ENCODE data around the gene TMC4.
"Not testable (repeated sequence)": the region's sequence is repeated elsewhere in the genome, so short reads cannot be mapped to it uniquely, and the experiment has no call there.

TMC4 gene

DNA sequence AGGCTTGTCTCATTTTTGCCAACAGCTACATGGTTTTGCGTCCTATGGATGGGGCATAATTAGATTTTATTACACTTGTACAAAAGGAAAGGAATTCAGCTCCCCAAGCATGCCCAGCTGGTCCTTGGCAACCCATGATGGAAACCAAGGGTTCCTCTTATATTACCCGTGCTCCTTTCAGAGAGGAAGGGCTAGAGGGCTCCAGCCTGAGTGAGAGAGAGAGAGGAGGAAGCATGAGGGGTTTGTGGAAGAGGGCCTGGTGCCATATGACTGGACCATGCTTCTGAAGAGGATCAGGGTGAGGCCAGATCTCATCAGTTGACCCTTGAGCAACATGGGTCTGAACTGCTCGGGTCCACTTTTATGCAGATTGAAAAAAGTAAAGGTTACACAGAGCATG lies 24.2 kb upstream of the TMC4 start:
- no peak overlapping the region for H3K27ac ChIP-seq (ENCODE audit: low read depth, low read length)
- no peak overlapping the region for H3K4me3 ChIP-seq (ENCODE audit: low read length)
- peaks cover 13% of the 10 kb centered on the region for H3K4me1 ChIP-seq (ENCODE audit: control insufficient read depth, insufficient read depth, low read length)
- no peak overlapping the region for H3K9ac ChIP-seq (ENCODE audit: low read length)
- no peaks in the 10 kb centered on the region for H3K27me3 ChIP-seq (ENCODE audit: control insufficient read depth, insufficient read depth, low read length)
- peaks cover 10% of the 10 kb centered on the region for H3K36me3 ChIP-seq (ENCODE audit: control insufficient read depth, insufficient read depth, low read length)

DNA sequence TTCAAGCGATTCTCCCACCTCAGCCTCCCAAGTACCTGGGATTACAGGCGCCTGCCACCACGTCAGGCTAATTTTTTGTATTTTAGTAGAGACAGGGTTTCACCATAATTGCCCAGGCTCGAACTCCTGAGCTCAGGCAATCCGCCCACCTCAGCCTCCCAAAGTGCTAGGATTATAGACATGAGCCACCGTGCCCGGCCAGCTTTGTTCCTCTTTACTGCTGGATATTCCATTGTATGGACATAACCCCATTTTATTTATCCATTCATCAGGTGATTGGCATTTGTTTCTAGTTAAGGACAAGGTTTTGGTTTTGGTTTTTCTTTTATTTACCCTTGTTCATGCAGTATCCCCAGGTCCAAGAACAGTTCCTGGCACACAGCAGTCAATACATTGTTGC lies 23.6 kb upstream of the TMC4 start:
- Histone ChIP-seq H3K27ac (ENCODE audit: low read depth, low read length) (no peak overlapping the region), H3K4me3 (ENCODE audit: low read length) (no peak overlapping the region), H3K4me1 (ENCODE audit: control insufficient read depth, insufficient read depth, low read length) (peaks cover 13% of the 10 kb centered on the region), H3K36me3 (ENCODE audit: control insufficient read depth, insufficient read depth, low read length) (peaks cover 7% of the 10 kb centered on the region), H3K27me3 (ENCODE audit: control insufficient read depth, insufficient read depth, low read length) (no peaks in the 10 kb centered on the region), H3K9ac (ENCODE audit: low read length) (no peak overlapping the region)

DNA sequence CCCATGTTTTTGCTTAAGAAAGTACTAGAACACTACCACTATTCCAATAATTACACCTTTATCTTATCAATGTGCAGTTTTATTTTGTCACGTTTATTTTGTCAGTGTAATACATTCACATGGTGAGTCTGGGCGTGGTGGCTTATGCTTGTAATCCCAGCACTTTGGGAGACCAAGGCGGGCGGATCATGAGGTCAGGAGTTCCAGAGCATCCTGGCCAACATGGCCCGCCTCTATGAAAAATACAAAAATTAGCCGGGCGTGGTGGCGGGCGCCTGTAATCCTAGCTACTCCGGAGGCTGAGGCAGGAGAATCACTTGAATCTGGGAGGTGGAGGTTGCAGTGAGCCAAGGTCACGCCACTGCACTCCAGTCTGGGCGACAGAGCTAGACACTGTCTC lies 21.5 kb upstream of the TMC4 start:
- not testable (repeated sequence) for H3K27ac ChIP-seq (ENCODE audit: low read depth, low read length); H3K36me3 ChIP-seq (ENCODE audit: control insufficient read depth, insufficient read depth, low read length); H3K9ac ChIP-seq (ENCODE audit: low read length); H3K27me3 ChIP-seq (ENCODE audit: control insufficient read depth, insufficient read depth, low read length); H3K4me3 ChIP-seq (ENCODE audit: low read length); H3K4me1 ChIP-seq (ENCODE audit: control insufficient read depth, insufficient read depth, low read length)

DNA sequence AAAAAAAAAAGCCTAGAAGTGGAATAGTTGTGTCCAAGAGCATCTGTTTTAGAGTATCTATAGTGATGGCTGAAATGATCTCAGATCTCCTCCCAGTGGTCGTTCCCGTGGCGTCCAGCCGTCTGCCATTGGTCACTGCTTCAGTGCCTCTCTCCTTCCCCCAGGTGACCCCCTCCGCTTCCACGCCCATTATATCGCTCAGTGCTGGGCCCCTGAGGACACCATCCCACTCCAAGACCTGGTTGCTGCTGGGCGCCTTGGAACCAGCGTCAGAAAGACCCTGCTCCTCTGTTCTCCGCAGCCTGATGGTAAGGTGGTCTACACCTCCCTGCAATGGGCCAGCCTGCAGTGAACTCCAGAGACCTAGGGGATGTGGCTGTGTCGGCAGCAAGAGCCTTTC lies 20.1 kb upstream of the TMC4 start:
- Histone ChIP-seq H3K4me3 (ENCODE audit: low read length) (no peak overlapping the region), H3K27ac (ENCODE audit: low read depth, low read length) (no peak overlapping the region), H3K36me3 (ENCODE audit: control insufficient read depth, insufficient read depth, low read length) (peaks cover 7% of the 10 kb centered on the region), H3K4me1 (ENCODE audit: control insufficient read depth, insufficient read depth, low read length) (peaks cover 11% of the 10 kb centered on the region), H3K27me3 (ENCODE audit: control insufficient read depth, insufficient read depth, low read length) (no peaks in the 10 kb centered on the region), H3K9ac (ENCODE audit: low read length) (no peak overlapping the region)

DNA sequence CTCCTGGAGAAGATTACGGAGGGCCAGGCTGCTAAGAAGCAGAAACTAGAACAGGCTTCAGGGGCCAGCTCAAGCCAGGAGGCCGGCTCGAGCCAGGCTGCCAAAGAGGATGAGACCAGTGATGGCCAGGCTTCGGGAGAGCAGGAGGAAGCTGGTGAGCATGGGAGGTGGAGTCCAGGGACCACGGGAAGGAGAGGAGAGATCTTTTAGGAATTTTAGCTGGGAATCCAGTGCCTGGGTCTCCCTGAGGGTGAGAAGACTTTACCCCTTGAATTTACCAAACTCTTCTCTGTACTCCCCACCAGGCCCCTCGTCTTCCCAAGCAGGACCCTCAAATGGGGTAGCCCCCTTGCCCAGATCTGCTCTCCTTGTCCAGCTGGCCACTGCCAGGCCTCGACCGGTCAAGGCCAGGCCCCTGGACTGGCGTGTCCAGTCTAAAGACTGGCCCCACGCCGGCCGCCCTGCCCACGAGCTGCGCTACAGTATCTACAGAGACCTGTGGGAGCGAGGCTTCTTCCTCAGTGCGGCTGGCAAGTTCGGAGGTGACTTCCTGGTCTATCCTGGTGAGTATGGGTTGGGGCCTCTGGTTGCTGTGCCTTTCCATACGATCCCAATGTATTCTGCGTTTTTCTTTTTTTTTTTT lies 19.0 kb upstream of the TMC4 start:
- peak overlapping the region; percentile 100 for H3K27ac ChIP-seq (ENCODE audit: low read depth, low read length)
- no peaks in the 10 kb centered on the region for H3K27me3 ChIP-seq (ENCODE audit: control insufficient read depth, insufficient read depth, low read length)
- H3K4me3 ChIP-seq (ENCODE audit: low read length) = peak overlapping the region; percentile 69
- H3K4me1 ChIP-seq (ENCODE audit: control insufficient read depth, insufficient read depth, low read length) = peaks cover 11% of the 10 kb centered on the region
- peaks cover 5% of the 10 kb centered on the region for H3K36me3 ChIP-seq (ENCODE audit: control insufficient read depth, insufficient read depth, low read length)
- peak overlapping the region; percentile 70 for H3K9ac ChIP-seq (ENCODE audit: low read length)

DNA sequence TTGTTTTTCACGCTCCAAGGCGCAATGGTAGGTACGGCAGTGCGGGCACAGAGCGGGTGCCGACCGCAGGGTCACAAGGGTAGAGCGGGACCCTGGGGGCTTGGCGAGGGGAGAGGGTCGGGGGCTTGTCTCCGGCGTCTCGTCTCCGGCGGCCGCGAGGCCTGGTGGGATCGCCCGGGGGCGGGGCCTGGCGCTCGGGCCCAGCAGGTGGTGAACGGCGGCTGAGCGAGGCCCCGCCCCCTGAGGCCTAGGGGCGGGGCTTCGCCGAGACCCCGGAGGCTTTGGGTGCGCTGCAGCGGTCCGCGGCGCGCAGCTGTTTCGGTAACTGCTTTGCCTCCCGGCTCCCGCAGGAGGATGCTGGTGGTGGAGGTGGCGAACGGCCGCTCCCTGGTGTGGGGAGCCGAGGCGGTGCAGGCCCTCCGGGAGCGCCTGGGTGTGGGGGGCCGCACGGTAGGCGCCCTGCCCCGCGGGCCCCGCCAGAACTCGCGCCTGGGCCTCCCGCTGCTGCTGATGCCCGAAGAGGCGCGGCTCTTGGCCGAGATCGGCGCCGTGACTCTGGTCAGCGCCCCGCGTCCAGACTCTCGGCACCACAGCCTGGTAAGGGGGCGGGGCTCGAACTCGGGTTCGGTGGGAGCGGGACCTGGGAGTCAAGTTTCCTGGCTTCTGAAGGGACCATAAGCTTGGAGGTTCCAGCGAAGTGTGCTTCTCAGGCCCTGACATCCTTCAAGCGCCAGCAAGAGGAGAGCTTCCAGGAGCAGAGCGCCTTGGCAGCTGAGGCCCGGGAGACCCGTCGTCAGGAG lies 18.3 kb upstream of the TMC4 start, which contains the start of gene TSEN34:
Gene TSEN34 (plus strand): TSS at position 298 of the 800 bp plus-strand sequence. CDS start 57 bp downstream, at position 355.
- H3K4me3 ChIP-seq (ENCODE audit: low read length) = peak within 1 kb of the TSS; percentile 69
- H3K4me1 ChIP-seq (ENCODE audit: control insufficient read depth, insufficient read depth, low read length) = peaks cover 11% of the 10 kb centered on the region
- peak within 1 kb of the TSS; percentile 100 for H3K27ac ChIP-seq (ENCODE audit: low read depth, low read length)
- H3K27me3 ChIP-seq (ENCODE audit: control insufficient read depth, insufficient read depth, low read length) = no peaks in the 10 kb centered on the region
- peaks cover 5% of the 10 kb centered on the region for H3K36me3 ChIP-seq (ENCODE audit: control insufficient read depth, insufficient read depth, low read length)
- peak within 1 kb of the TSS; percentile 82 for H3K9ac ChIP-seq (ENCODE audit: low read length)

DNA sequence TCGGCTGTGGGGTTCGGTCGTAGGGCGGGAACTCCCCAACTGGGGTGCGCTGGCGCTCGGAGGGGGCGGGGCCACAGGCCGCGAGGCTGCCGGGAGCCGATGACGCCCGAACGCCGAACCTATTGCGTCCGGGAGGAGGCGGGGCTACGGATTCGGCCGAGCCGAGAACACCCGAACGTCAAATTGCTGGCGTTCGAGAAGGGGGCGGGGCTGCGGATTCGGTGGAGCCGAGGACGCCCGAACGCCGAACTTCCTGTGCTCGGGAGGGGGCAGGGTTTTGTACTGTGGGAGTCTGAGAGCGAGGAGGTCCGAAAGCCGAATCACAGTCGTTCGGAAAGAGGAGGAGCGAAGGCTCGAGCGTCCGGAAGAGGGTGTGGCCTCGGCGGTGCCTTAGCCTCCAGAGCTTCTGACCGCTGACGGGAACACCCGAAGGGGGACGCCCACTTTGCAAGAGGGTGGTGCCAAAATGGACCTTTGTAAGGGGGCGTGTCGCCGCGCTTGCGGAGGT lies 17.6 kb upstream of the TMC4 start:
- peaks cover 5% of the 10 kb centered on the region for H3K36me3 ChIP-seq (ENCODE audit: control insufficient read depth, insufficient read depth, low read length)
- H3K27ac ChIP-seq (ENCODE audit: low read depth, low read length) = peak overlapping the region; percentile 100
- peak overlapping the region; percentile 82 for H3K9ac ChIP-seq (ENCODE audit: low read length)
- peaks cover 11% of the 10 kb centered on the region for H3K4me1 ChIP-seq (ENCODE audit: control insufficient read depth, insufficient read depth, low read length)
- no peaks in the 10 kb centered on the region for H3K27me3 ChIP-seq (ENCODE audit: control insufficient read depth, insufficient read depth, low read length)
- H3K4me3 ChIP-seq (ENCODE audit: low read length) = peak overlapping the region; percentile 69

DNA sequence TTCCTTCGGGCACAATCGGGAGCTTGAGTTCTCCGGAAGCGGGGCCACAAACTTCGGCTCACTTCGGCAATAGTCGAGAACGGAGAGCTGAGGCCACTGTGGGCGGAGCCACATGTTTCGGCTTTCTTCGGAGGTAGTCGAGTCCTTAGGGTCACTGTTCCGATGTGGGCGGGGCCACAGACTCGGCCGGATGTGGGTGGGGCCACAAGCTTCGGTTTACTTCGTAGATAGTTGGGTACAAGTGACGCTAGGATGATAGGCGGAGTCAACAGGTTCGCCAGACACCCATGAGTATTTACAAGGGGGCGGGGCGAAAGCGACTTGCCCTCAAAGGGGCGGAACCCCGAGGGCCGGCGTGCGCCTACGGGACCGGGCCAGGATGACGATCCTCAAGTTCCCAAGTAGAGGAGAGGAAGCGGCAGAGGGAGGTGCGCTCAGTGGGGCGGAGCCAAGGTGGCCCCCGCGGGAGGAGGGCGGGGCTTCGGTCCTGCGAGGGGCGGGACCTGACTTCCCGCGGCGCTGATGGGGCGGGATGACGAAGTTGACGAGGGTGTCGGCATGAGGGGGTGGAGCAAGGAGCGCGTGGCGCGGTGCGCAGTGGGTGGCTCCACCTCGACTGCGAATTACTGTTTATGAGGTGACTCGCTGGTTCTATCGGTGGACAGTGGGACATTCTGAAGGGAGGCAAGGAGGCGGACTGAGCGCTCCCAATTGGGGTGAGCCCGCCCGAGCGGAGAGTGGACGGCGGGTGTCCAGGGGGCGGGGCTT lies 17.0 kb upstream of the TMC4 start:
- Histone ChIP-seq H3K4me1 (ENCODE audit: control insufficient read depth, insufficient read depth, low read length) (peaks cover 11% of the 10 kb centered on the region), H3K27ac (ENCODE audit: low read depth, low read length) (peak overlapping the region; percentile 100), H3K27me3 (ENCODE audit: control insufficient read depth, insufficient read depth, low read length) (no peaks in the 10 kb centered on the region), H3K9ac (ENCODE audit: low read length) (peak overlapping the region; percentile 82), H3K4me3 (ENCODE audit: low read length) (peak overlapping the region; percentile 78), H3K36me3 (ENCODE audit: control insufficient read depth, insufficient read depth, low read length) (peaks cover 5% of the 10 kb centered on the region)

DNA sequence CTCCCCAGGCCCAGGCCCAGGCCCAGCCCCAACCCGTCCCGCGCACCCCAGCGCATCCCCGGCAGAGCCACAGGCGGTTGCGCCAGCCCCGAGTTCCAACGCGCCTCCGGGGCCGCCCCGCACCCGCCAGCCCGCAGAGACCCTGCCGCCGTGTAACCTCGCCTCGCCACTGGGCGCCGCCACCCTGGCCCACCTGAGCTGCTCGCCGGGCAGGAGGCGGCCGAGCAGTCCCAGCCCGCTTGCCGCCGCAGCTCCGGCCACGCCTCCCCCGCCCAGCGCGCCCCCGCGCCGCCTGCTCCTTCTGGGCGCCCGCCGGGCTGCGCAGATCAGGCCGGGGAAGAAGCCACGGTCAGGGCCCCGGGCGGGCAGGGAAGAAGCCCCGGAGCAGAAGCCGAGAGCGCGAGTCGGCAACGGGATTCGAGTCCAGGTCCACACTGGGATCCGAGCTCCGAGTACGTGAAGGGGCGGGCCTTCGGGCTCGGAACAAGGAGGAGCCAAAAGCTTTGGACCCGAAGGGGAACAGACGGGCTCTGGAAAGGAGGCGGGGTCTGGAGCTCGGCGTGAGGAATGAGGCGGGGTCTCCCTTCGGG lies 16.3 kb upstream of the TMC4 start, which contains the start of gene MBOAT7:
Gene MBOAT7 (minus strand): TSS at position 436 of the 590 bp plus-strand sequence. CDS start 1,072 bp downstream, outside the sequence.
- no peaks in the 10 kb centered on the region for H3K27me3 ChIP-seq (ENCODE audit: control insufficient read depth, insufficient read depth, low read length)
- peaks cover 11% of the 10 kb centered on the region for H3K4me1 ChIP-seq (ENCODE audit: control insufficient read depth, insufficient read depth, low read length)
- H3K9ac ChIP-seq (ENCODE audit: low read length) = peak within 1 kb of the TSS; percentile 82
- H3K27ac ChIP-seq (ENCODE audit: low read depth, low read length) = peak within 1 kb of the TSS; percentile 100
- H3K4me3 ChIP-seq (ENCODE audit: low read length) = peak within 1 kb of the TSS; percentile 78
- peaks cover 5% of the 10 kb centered on the region for H3K36me3 ChIP-seq (ENCODE audit: control insufficient read depth, insufficient read depth, low read length)

DNA sequence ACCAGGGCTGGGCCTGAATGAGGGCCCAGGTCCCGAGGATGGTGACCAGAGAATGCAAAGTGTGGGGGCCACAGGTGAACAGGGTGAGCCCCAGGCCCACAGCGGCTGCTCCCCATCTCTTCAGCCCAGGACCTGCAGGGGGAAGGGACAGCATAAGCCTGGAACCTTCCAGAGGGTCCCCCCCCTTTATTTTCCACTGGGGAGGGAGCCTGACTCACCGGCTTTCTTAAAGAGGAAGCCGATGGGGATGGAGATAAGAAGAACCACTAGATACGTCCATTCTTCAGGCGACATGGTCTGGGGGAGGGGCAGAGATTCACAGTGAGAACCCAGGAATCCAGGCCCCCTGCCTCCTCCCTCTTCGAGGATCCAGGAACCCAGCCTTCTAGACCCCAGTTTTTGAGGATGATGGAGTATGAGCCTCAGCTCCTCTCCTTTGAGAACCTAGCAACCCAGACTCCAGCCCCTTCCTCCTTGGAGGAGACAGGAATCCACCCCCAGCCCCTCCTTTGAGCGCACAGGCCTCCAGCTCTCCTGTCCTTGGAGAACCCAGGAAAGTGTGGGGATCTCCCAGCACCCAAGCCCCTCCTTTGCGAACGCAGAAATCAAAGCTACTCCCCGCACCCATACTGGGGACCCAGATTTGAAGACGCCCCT lies 15.4 kb upstream of the TMC4 start:
- H3K9ac ChIP-seq (ENCODE audit: low read length) = peak overlapping the region; percentile 53
- H3K27ac ChIP-seq (ENCODE audit: low read depth, low read length) = peak overlapping the region; percentile 100
- H3K27me3 ChIP-seq (ENCODE audit: control insufficient read depth, insufficient read depth, low read length) = no peaks in the 10 kb centered on the region
- peaks cover 11% of the 10 kb centered on the region for H3K4me1 ChIP-seq (ENCODE audit: control insufficient read depth, insufficient read depth, low read length)
- H3K36me3 ChIP-seq (ENCODE audit: control insufficient read depth, insufficient read depth, low read length) = peaks cover 8% of the 10 kb centered on the region
- peak overlapping the region; percentile 78 for H3K4me3 ChIP-seq (ENCODE audit: low read length)

DNA sequence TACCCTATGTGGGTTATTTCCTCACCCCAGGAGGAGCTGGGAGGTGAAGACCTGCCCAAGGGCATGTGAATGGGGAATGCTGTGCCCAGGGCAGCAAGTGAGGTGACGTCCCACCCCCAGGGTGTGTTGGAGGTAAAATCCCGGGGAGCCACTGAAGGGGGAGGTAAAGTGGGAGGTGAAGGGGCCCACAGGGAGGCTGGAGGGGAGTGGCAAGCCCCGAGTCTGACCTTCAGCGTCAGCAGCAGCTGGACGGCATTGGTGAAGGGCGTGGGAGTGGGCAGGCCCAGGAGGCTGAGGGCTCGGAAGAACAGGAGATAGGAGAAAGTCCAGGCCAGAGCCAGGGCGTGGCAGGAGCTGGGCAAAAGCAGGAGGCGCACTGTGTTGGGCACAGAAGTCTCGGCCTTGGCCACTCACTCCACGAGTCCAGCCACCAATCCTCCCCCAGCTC lies 14.0 kb upstream of the TMC4 start:
- no peak overlapping the region for H3K9ac ChIP-seq (ENCODE audit: low read length)
- no peak overlapping the region for H3K4me3 ChIP-seq (ENCODE audit: low read length)
- no peak overlapping the region for H3K27ac ChIP-seq (ENCODE audit: low read depth, low read length)

More for the DNA sequence above, 14.0 kb upstream of the TMC4 start:
- H3K4me1 ChIP-seq (ENCODE audit: control insufficient read depth, insufficient read depth, low read length) = peaks cover 7% of the 10 kb centered on the region
- no peaks in the 10 kb centered on the region for H3K27me3 ChIP-seq (ENCODE audit: control insufficient read depth, insufficient read depth, low read length)
- peaks cover 5% of the 10 kb centered on the region for H3K36me3 ChIP-seq (ENCODE audit: control insufficient read depth, insufficient read depth, low read length)
